ENCODE data around the gene FBXO42.

The FBXO42 gene

DNA sequence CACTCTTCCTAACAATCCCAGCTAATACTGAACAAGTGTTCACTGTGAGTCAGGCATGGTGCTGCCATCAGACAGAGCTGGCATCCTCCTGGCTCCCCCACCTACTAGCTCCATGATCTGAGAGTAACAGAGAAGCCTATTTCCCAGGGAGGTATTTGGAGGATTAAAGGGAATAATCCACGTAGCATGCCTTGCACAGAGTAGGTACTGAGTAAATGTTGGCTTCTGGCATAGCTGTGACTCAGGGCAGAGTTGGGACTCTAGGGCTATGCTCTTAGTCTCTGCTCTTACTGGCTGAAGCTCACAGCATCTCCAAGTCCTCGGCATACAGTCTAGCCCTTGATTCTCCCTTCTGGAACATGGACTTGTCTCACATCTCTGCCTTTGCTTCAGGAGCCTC lies 148.1 kb downstream of the FBXO42 start:
- no peak for TF ChIP-seq CTCF (IDR thresholded peaks at IDR 0.05)
- Histone ChIP-seq H3K4me1 (ENCODE audit: control insufficient read depth in 1 of 2, insufficient read depth in 1 of 2, low read depth in 1 of 2, low read length in 1 of 2) (peaks cover 14 to 17% of the 10 kb centered on the region in 2 experiments), H3K36me3 (no peaks in the 10 kb centered on the region), H3K9me3 (no peaks in the 10 kb centered on the region), H3K27me3 (peaks cover 8% of the 10 kb centered on the region), H3K27ac (no peak overlapping the region), H3K4me3 (ENCODE audit: low read depth in 1 of 2, low read length in 1 of 2) (no peak overlapping the region)

DNA sequence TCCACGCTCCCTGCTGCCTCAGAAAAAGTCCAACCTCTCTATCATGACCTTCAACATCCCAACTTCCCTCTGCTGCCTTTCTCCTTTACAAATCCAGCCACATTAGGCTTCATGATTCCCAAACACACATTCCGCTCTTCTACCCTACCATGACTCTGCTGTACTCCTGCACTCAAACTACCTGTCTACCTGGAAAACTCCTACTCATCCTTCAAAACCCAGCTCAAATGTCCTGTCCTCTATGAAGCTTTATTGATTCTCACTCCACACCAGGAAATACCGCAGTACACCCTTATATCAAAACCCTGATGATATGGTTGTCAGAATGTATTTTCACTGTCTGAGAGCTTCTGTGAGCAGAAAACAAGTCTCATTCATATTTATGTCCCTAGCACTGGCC lies 148.7 kb downstream of the FBXO42 start:
- Histone ChIP-seq H3K36me3 (no peaks in the 10 kb centered on the region), H3K27ac (no peak overlapping the region), H3K4me1 (ENCODE audit: control insufficient read depth in 1 of 2, insufficient read depth in 1 of 2, low read depth in 1 of 2, low read length in 1 of 2) (peaks cover 14 to 17% of the 10 kb centered on the region in 2 experiments), H3K27me3 (peaks cover 8% of the 10 kb centered on the region), H3K9me3 (no peaks in the 10 kb centered on the region), H3K4me3 (ENCODE audit: low read depth in 1 of 2, low read length in 1 of 2) (no peak overlapping the region)
- TF ChIP-seq CTCF (IDR thresholded peaks at IDR 0.05): no peak

DNA sequence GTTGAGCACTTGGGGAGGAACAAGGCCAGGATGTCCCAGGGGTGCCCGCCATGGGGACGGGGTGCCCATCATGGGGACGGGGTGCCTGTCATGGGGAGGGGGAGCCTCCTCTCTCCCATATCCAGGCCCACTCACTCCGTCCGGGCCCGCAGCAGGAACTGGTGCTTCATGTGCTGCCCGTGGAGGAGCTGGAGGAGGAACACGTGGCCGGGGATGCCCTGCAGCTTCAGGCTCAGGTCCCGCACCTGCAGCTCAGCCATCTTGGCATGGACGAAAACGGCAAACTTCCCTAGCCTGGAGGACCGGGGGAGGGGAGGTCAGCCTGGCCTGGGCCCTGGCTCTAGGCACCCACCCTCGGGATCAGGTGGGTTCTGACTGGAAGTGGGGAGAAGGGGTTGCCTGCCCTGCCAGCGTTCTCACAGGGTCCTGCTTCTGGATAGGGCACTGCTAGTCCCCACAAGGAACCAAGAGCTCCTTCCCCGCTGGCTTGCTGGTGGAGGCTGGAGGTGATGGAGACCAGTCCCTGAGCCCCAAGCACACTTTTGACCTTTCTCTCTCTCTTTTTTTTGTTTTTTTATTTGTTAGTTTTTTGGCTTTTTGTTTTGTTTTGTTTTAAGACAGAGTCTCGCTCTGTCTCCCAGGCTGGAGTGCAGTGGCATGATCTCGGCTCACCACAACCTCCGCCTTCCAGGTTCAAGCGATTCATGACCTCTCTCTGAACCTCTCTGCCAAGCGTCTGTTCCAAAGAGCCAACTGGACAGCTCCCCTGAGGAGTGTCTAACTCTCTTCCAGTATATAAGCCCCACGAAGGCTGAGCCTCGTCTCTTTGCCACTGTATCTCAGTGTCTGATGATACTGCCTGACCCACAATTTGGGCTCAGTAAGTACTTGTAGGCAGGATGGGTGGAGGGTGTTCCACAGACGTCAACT lies 149.7 kb downstream of the FBXO42 start:
- peaks cover 12 to 15% of the 10 kb centered on the region in 2 experiments for H3K4me1 ChIP-seq (ENCODE audit: control insufficient read depth in 1 of 2, insufficient read depth in 1 of 2, low read depth in 1 of 2, low read length in 1 of 2)
- TF ChIP-seq CTCF (IDR thresholded peaks at IDR 0.05): no peak
- no peaks in the 10 kb centered on the region for H3K36me3 ChIP-seq
- H3K27ac ChIP-seq: no peak overlapping the region
- H3K4me3 ChIP-seq (ENCODE audit: low read depth in 1 of 2, low read length in 1 of 2): no peak overlapping the region
- no peaks in the 10 kb centered on the region for H3K9me3 ChIP-seq
- peaks cover under 1% of the 10 kb centered on the region for H3K27me3 ChIP-seq

DNA sequence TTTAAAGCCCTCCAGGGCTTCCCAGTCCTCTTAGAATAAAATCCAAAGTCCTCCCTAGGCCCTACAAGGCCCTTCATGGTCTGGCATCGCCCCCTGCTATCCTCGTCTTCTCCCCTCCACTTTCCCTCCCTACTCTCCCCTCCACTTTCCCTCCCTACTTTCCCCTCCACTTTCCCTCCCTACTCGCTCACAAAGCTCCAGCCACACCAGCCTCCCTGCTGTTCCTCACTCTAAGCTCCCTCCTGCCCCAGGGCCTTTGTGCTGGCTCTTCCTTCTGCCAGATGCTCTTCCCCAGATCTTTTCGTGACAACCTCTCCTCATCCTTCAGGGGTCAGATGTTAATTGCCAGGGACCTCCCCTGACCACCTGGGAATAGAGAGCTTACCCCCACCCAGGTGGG lies 152.6 kb downstream of the FBXO42 start:
- TF ChIP-seq CTCF (IDR thresholded peaks at IDR 0.05): no peak
- Histone ChIP-seq H3K4me3 (ENCODE audit: low read depth in 1 of 2, low read length in 1 of 2) (no peak overlapping the region), H3K9me3 (no peaks in the 10 kb centered on the region), H3K4me1 (ENCODE audit: control insufficient read depth in 1 of 2, insufficient read depth in 1 of 2, low read depth in 1 of 2, low read length in 1 of 2) (no peaks in the 10 kb centered on the region), H3K27me3 (no peaks in the 10 kb centered on the region), H3K27ac (no peak overlapping the region), H3K36me3 (no peaks in the 10 kb centered on the region)

GRCh38 chr1:16199157-16199501 lies 153.2 kb downstream of the FBXO42 start:
- Histone ChIP-seq H3K4me3 (ENCODE audit: low read depth in 1 of 2, low read length in 1 of 2) (no peak overlapping the region), H3K27ac (no peak overlapping the region), H3K9me3 (no peaks in the 10 kb centered on the region), H3K4me1 (ENCODE audit: control insufficient read depth in 1 of 2, insufficient read depth in 1 of 2, low read depth in 1 of 2, low read length in 1 of 2) (no peaks in the 10 kb centered on the region), H3K36me3 (no peaks in the 10 kb centered on the region), H3K27me3 (no peaks in the 10 kb centered on the region)
- no peak for TF ChIP-seq CTCF (IDR thresholded peaks at IDR 0.05)

Data from neutrophil (primary cell).